Thyroid gland (tissue), 4 donors: Measurements from ENCODE around the gene RIPOR2. TPM values are rescaled to one million over a fixed set of nuclear protein-coding genes. Genes with fewer than 3 reads are reported as not detected.

ENCODE experiments used
- DNase-seq, 2 donors: peaks; one replicate each; pipeline ENCODE4 v3.0.0-alpha.2; 2019
- H3K27ac ChIP-seq, 3 donors: fragments of 200-600 bp; sonication (generic); 1 replicate in 2 of 3; 2 replicates in 1 of 3; pipeline ENCODE4 v1.5.1; 2016 to 2019; ENCODE audit warnings: mild to moderate bottlenecking in 1 of 3, moderate library complexity in 1 of 3
- H3K27me3 ChIP-seq: fragments of 200-600 bp; sonication (generic); one replicate; pipeline ENCODE4 v1.5.1; 2019
- H3K36me3 ChIP-seq, 2 donors: fragments of 200-600 bp; sonication (generic); one replicate each; pipeline ENCODE4 v1.5.1; 2016 to 2019
- H3K4me1 ChIP-seq, 2 donors: fragments of 200-600 bp; sonication (generic); one replicate each; pipeline ENCODE4 v1.5.1; 2017 to 2019
- H3K4me3 ChIP-seq, 3 donors: fragments of 200-600 bp; sonication (generic); replicated peaks in 1 of 3; 1 replicate in 2 of 3; 2 replicates in 1 of 3; pipeline ENCODE4 v1.5.1; 2016; ENCODE audit warnings: mild to moderate bottlenecking in 1 of 3
- H3K9me3 ChIP-seq: fragments of 200-600 bp; sonication (generic); one replicate; pipeline ENCODE4 v1.5.1; 2017
- CTCF ChIP-seq, 6 experiments: fragments of 200-600 bp in 3 of 6; fragments of 450-650 bp in 3 of 6; sonication (generic) in 3 of 6; IDR thresholded peaks; one replicate each; pipeline ENCODE4 v1.5.1; 2016 to 2019; ENCODE audit warnings: antibody characterized with exemption in 6 of 6, mild to moderate bottlenecking in 2 of 6, inconsistent platforms in 1 of 6, moderate library complexity in 1 of 6
- POLR2A ChIP-seq, 2 donors: fragments of 450-650 bp; IDR thresholded peaks; one replicate each; pipeline ENCODE4 v1.6.1; 2017; ENCODE audit warnings: antibody characterized with exemption in 2 of 2, mild to moderate bottlenecking in 2 of 2, moderate library complexity in 1 of 2
- WGBS, 2 donors: methylation state at CpG; one replicate each; pipeline ENCODE4 v1.1.5; 2017; 5-methylcytosine and 5-hydroxymethylcytosine counted together
- intact Hi-C: fragments of 100-400 bp; cut with DNase I; formaldehyde crosslinking; loops from one replicate; pipeline ENCODE4 v1.15.1; 2023
- total RNA-seq, 4 donors: library from RNA; depleted of rRNA; stranded (reverse); fragments of >200 nt; gene quantifications; one replicate each; pipeline ENCODE4 v1.2.3, GENCODE V29; 2016

RIPOR2 gene
- total RNA-seq, 4 donors from 2014 or later, result 3.1 to 13.0 (median 8.4) TPM

DNA sequence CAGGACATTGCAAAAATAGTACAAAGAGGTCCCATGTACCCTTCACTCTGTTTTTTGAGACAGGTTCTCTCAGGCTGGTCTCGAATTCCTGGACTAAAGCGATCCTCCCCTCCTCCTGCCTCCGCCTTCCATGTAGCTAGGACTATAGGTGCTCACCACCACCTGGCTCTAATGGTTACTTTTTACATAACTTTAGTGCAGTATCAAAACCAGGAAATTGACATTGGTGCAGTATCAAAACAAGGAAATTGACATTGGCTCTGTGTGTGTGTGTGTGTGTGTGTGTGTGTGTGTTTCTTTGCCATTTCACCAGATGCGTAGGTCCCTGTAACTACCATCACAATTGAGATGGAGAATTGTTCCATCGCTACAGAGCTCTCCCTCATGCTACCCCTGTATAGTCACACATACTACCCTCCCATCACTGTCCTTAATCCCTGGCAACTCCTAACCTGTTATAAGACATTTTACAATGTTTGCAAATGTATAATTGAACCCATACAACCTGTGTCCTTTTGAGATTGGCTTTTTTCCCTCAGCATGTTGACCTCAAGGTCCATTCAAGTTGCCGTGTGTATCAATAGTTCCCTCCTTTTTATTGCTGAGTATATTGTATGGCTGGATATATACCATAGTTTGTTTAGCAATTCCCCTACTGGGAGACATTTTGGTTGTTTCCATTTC is 28.3 kb upstream of the RIPOR2 start:
- intact Hi-C loops, result no loop called here
- TF ChIP-seq CTCF (IDR thresholded peaks at IDR 0.05), result no peak
- no peak for TF ChIP-seq POLR2A (IDR thresholded peaks at IDR 0.05)
- Histone ChIP-seq H3K9me3 (no peaks in the 10 kb centered on the region), H3K27ac (no peak overlapping the region), H3K27me3 (no peaks in the 10 kb centered on the region), H3K36me3 (no peaks in the 10 kb centered on the region), H3K4me1 (no peaks in the 10 kb centered on the region), H3K4me3 (no peak overlapping the region)
- DNase-seq, result no peak
- 94 to 96% methylated on average over 6 of the region's 6 CpGs for WGBS, 2 donors

DNA sequence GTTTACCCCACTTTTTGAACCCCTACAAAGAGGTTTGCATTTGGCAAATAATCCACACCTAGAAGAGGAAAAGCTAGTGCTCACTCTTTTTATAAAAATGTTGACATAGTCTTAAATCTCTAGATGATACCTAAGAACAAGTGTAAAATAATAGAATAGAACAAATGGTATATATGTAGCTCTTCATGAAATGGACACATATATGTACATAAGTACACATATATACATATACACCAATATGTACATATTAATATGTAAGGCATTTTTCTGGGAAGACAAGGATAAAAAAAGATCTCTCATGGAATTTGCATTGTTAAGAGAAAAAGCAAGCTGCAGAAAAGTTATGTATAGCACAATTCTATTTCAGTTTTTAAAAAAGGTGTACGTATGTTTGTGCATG is 27.6 kb upstream of the RIPOR2 start:
- no peaks in the 10 kb centered on the region for H3K36me3 ChIP-seq
- no peaks in the 10 kb centered on the region for H3K27me3 ChIP-seq
- no peaks in the 10 kb centered on the region for H3K4me1 ChIP-seq
- 88 to 94% methylated on average over 1 of the region's 1 CpG for WGBS, 2 donors
- TF ChIP-seq POLR2A (IDR thresholded peaks at IDR 0.05) (no peak), CTCF (IDR thresholded peaks at IDR 0.05) (no peak)
- DNase-seq, result no peak
- intact Hi-C loops, result no loop called here
- H3K27ac ChIP-seq, result no peak overlapping the region
- H3K9me3 ChIP-seq, result no peaks in the 10 kb centered on the region
- no peak overlapping the region for H3K4me3 ChIP-seq

- no peaks in the 10 kb centered on the region for H3K36me3 ChIP-seq
- intact Hi-C loops, result no loop called here
- no peaks in the 10 kb centered on the region for H3K9me3 ChIP-seq
- WGBS, 2 donors, result 78 to 93% methylated on average over 4 to 5 of the region's 5 CpGs
- no peaks in the 10 kb centered on the region for H3K27me3 ChIP-seq
- no peaks in the 10 kb centered on the region for H3K4me1 ChIP-seq
- H3K27ac ChIP-seq, result no peak overlapping the region
- DNase-seq, result no peak
- no peak overlapping the region for H3K4me3 ChIP-seq
- TF ChIP-seq CTCF (IDR thresholded peaks at IDR 0.05) (no peak), POLR2A (IDR thresholded peaks at IDR 0.05) (no peak)
Observed at GRCh38 chr6:24961852-24962251, 26.1 kb upstream of the RIPOR2 start.

DNA sequence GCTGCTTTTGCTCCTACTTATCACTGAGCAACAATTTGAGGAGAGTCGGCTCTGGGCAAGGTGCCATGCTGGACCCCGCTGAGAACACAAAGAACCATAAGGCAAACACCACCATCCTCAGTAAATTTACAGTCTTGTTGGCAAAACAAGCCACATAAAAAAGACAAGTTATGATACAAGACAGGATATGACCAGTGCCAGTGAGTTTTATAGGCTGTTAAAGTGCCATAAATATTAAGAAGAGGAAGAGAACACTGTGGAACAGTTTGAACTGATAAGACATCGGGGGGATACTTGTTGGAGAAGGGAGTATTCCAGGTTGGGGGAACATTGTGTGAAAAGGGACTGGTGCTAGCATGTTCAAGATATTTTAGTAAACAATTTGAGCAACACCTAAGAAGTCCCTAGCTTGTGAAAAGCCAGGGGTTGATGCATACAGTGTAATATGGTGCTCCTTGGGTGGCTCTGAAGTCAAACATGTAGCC is 25.3 kb upstream of the RIPOR2 start:
- TF ChIP-seq POLR2A (IDR thresholded peaks at IDR 0.05) (no peak), CTCF (IDR thresholded peaks at IDR 0.05) (no peak)
- H3K36me3 ChIP-seq, result no peaks in the 10 kb centered on the region
- no peak overlapping the region for H3K27ac ChIP-seq
- WGBS, 2 donors, result 51 to 57% methylated on average over 3 of the region's 3 CpGs
- DNase-seq, result no peak
- intact Hi-C loops, result no loop called here
- no peaks in the 10 kb centered on the region for H3K4me1 ChIP-seq
- no peak overlapping the region for H3K4me3 ChIP-seq
- no peaks in the 10 kb centered on the region for H3K27me3 ChIP-seq
- no peaks in the 10 kb centered on the region for H3K9me3 ChIP-seq

DNA sequence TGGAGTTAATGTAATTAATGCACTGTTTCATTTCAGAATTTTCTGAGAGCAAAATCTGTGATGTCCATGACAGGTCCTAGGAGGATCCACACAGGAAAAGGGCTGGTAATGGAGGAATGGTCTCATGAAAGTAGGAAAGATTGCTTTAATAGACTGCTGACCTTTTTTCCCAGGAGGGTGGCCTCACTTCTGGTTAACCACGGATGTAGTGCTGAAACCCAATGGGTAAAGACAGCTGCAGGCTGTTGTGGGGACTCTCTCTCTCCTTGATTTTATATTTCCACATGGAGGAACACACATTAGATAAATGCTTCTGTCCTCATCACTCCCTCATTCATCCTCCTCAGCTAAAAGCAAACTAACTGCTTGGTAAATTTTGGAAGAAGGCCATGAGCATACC is 23.6 kb upstream of the RIPOR2 start:
- no peaks in the 10 kb centered on the region for H3K4me1 ChIP-seq
- H3K27ac ChIP-seq, result no peak overlapping the region
- H3K4me3 ChIP-seq, result no peak overlapping the region
- no peak for DNase-seq
- intact Hi-C loops, result no loop called here
- H3K9me3 ChIP-seq, result no peaks in the 10 kb centered on the region
- H3K27me3 ChIP-seq, result no peaks in the 10 kb centered on the region
- TF ChIP-seq CTCF (IDR thresholded peaks at IDR 0.05) (no peak), POLR2A (IDR thresholded peaks at IDR 0.05) (no peak)
- no peaks in the 10 kb centered on the region for H3K36me3 ChIP-seq
- 63 to 67% methylated on average over 1 of the region's 1 CpG for WGBS, 2 donors
